ENCODE measurements around the gene OR52H1.

GRCh38 chr11:5581014-5581413 lies 32.7 kb upstream of the OR52H1 start:
- no peak for TF ChIP-seq CTCF (IDR thresholded peaks at IDR 0.05)
- TF ChIP-seq POLR2A (IDR thresholded peaks at IDR 0.05), result no peak
- TF ChIP-seq POLR2AphosphoS5 (IDR thresholded peaks at IDR 0.05), result no peak

Data from breast epithelium (tissue), 3 donors.